ENCODE measurements around the gene ENPP3. TPM values are rescaled to one million over a fixed set of nuclear protein-coding genes. Genes with fewer than 3 reads are reported as not detected.

Gene ENPP3
- total and polyA plus RNA-seq, 4 donors: 0.31 to 2.9 (median 0.54) TPM

DNA sequence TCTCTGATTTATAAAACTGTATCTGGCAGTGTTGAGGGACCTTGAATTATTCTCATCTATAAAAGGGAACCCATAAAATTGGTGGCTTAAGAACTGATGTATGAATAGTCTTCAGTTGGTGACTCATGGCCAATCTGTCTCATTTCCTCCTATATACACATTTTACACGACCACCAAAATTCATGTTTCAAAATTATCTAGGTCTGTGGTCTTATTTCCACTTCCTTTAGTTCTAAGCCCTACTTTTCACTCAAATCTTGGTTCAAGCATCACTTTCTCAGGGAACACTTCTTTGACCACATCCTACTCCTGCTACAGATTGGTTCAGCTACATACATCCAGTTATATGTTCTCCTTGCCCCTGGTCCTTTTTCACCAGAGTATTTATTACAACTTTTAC, 152.1 kb downstream of the ENPP3 start:
- TF ChIP-seq, protein P1, sequence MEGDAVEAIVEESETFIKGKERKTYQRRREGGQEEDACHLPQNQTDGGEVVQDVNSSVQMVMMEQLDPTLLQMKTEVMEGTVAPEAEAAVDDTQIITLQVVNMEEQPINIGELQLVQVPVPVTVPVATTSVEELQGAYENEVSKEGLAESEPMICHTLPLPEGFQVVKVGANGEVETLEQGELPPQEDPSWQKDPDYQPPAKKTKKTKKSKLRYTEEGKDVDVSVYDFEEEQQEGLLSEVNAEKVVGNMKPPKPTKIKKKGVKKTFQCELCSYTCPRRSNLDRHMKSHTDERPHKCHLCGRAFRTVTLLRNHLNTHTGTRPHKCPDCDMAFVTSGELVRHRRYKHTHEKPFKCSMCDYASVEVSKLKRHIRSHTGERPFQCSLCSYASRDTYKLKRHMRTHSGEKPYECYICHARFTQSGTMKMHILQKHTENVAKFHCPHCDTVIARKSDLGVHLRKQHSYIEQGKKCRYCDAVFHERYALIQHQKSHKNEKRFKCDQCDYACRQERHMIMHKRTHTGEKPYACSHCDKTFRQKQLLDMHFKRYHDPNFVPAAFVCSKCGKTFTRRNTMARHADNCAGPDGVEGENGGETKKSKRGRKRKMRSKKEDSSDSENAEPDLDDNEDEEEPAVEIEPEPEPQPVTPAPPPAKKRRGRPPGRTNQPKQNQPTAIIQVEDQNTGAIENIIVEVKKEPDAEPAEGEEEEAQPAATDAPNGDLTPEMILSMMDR (IDR thresholded peaks at IDR 0.05; ENCODE audit: control extremely low read depth, extremely low read depth): no peak
- WGBS, 2 donors: 23 to 32% methylated on average over 1 of the region's 1 CpG
- no peak for DNase-seq
- Histone ChIP-seq H3K4me3 (no peak overlapping the region), H3K27ac (ENCODE audit: low read depth in 1 of 2, low read length in 1 of 2) (no peak overlapping the region), H3K9ac (ENCODE audit: insufficient read depth in 1 of 2, low read length in 2 of 2) (no peak overlapping the region), H3K36me3 (ENCODE audit: control insufficient read depth in 4 of 4, insufficient read depth in 4 of 4, low read length in 4 of 4) (no peaks in the 10 kb centered on the region), H3K4me1 (ENCODE audit: control insufficient read depth in 5 of 5, insufficient read depth in 5 of 5, low read length in 5 of 5) (peaks cover 0 to 2% (median 0%) of the 10 kb centered on the region in 5 donors), H3K9me3 (ENCODE audit: control insufficient read depth in 4 of 4, insufficient read depth in 3 of 4, low read length in 3 of 4) (no peaks in the 10 kb centered on the region), H3K27me3 (ENCODE audit: control insufficient read depth in 3 of 3, insufficient read depth in 3 of 3, low read length in 2 of 3) (no peaks in the 10 kb centered on the region)
- no peak for ATAC-seq (ENCODE audit: insufficient read depth, low FRiP score)

DNA sequence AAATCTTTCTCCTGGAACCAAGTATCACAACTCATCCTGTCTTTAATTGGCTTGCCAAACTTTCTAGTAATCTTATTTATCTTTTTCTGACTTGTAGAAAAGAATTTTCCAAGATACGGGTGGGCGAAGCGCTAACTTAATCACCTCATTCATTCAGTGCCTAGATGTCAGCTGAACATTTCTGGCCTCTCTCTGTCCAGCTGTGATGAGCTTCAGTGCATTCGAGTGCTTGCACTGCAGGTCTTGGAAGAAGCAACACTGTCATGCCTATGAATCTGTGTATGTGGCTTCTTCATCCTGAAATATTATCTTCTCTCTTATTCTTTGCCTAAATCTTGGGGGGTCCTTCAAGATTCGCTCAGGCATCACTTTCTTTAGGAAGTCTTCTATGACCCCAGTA, 154.4 kb downstream of the ENPP3 start:
- Histone ChIP-seq H3K27me3 (ENCODE audit: control insufficient read depth in 3 of 3, insufficient read depth in 3 of 3, low read length in 2 of 3) (no peaks in the 10 kb centered on the region), H3K27ac (ENCODE audit: low read depth in 1 of 2, low read length in 1 of 2) (no peak overlapping the region), H3K4me1 (ENCODE audit: control insufficient read depth in 5 of 5, insufficient read depth in 5 of 5, low read length in 5 of 5) (peaks cover 0 to 2% (median 0%) of the 10 kb centered on the region in 5 donors), H3K36me3 (ENCODE audit: control insufficient read depth in 4 of 4, insufficient read depth in 4 of 4, low read length in 4 of 4) (no peaks in the 10 kb centered on the region), H3K4me3 (no peak overlapping the region), H3K9ac (ENCODE audit: insufficient read depth in 1 of 2, low read length in 2 of 2) (no peak overlapping the region), H3K9me3 (ENCODE audit: control insufficient read depth in 4 of 4, insufficient read depth in 3 of 4, low read length in 3 of 4) (no peaks in the 10 kb centered on the region)
- no peak for ATAC-seq (ENCODE audit: insufficient read depth, low FRiP score)
- TF ChIP-seq, protein P1 (IDR thresholded peaks at IDR 0.05; ENCODE audit: control extremely low read depth, extremely low read depth): no peak
- DNase-seq: no peak
- WGBS, 2 donors: 72 to 91% methylated on average over 5 of the region's 5 CpGs

DNA sequence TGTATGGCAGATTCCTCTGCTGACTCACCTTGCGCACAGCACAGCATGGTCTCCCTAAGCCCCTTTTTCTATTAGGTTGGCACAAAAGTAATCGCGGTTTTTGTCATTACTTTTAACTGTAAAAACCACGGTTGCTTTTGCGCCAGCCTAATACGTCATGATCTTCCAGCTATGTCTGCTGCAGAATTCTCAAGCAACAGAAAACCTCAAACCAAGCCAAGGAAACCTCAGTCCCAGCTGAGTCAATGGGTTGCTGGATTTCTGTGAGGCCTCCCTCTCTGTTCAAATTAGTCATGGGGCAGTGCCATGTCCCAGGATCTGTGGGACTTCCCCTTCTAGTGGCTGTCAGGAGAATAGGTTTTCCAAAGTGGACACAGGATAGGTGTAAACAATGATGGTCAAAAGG, 155.0 kb downstream of the ENPP3 start:
- Histone ChIP-seq H3K27ac (ENCODE audit: low read depth in 1 of 2, low read length in 1 of 2) (no peak overlapping the region), H3K36me3 (ENCODE audit: control insufficient read depth in 4 of 4, insufficient read depth in 4 of 4, low read length in 4 of 4) (no peaks in the 10 kb centered on the region), H3K4me1 (ENCODE audit: control insufficient read depth in 5 of 5, insufficient read depth in 5 of 5, low read length in 5 of 5) (peaks cover 0 to 2% (median 0%) of the 10 kb centered on the region in 5 donors), H3K27me3 (ENCODE audit: control insufficient read depth in 3 of 3, insufficient read depth in 3 of 3, low read length in 2 of 3) (no peaks in the 10 kb centered on the region), H3K4me3 (no peak overlapping the region), H3K9me3 (ENCODE audit: control insufficient read depth in 4 of 4, insufficient read depth in 3 of 4, low read length in 3 of 4) (no peaks in the 10 kb centered on the region), H3K9ac (ENCODE audit: insufficient read depth in 1 of 2, low read length in 2 of 2) (no peak overlapping the region)
- no peak for DNase-seq
- TF ChIP-seq, protein P1 (IDR thresholded peaks at IDR 0.05; ENCODE audit: control extremely low read depth, extremely low read depth): no peak
- 85 to 88% methylated on average over 6 of the region's 6 CpGs for WGBS, 2 donors
- ATAC-seq (ENCODE audit: insufficient read depth, low FRiP score): no peak

DNA sequence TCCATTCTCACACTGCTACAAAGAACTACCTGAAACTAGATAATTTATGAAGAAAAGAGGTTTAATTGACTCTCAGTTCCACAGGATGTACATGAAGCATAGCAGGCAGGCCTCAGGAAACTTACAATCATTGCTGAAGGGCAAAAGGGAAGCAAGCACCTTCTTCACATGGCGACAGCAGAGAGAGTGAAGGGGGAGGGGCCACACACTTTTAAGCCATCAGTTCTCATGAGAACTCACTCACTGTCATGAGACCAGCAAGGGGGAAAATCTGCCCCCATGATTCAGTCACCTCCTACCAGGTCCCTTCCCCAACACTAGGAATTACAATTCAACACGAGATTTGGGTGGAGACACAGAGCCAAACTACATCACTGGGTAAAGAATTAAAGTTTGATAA, 158.3 kb downstream of the ENPP3 start:
- Histone ChIP-seq H3K4me3 (no peak overlapping the region), H3K27me3 (ENCODE audit: control insufficient read depth in 3 of 3, insufficient read depth in 3 of 3, low read length in 2 of 3) (no peaks in the 10 kb centered on the region), H3K27ac (ENCODE audit: low read depth in 1 of 2, low read length in 1 of 2) (no peak overlapping the region), H3K9ac (ENCODE audit: insufficient read depth in 1 of 2, low read length in 2 of 2) (no peak overlapping the region), H3K4me1 (ENCODE audit: control insufficient read depth in 5 of 5, insufficient read depth in 5 of 5, low read length in 5 of 5) (no peaks in the 10 kb centered on the region), H3K9me3 (ENCODE audit: control insufficient read depth in 4 of 4, insufficient read depth in 3 of 4, low read length in 3 of 4) (no peaks in the 10 kb centered on the region), H3K36me3 (ENCODE audit: control insufficient read depth in 4 of 4, insufficient read depth in 4 of 4, low read length in 4 of 4) (no peaks in the 10 kb centered on the region)
- WGBS, 2 donors: 78 to 79% methylated on average over 2 of the region's 2 CpGs
- ATAC-seq (ENCODE audit: insufficient read depth, low FRiP score) (no peak), DNase-seq (no peak)
- TF ChIP-seq, protein P1 (IDR thresholded peaks at IDR 0.05; ENCODE audit: control extremely low read depth, extremely low read depth): no peak
